Iris pigment epithelial cell (primary cell): ENCODE measurements around the gene TMEM80.

ENCODE experiments used
- DNase-seq: peaks from one replicate; pipeline ENCODE4 v3.0.0-alpha.2; 2011; ENCODE audit warnings: low read depth

Gene TMEM80

GRCh38 chr11:745428-745827 is 49.8 kb downstream of the TMEM80 start:
- DNase-seq = no peak

DNA sequence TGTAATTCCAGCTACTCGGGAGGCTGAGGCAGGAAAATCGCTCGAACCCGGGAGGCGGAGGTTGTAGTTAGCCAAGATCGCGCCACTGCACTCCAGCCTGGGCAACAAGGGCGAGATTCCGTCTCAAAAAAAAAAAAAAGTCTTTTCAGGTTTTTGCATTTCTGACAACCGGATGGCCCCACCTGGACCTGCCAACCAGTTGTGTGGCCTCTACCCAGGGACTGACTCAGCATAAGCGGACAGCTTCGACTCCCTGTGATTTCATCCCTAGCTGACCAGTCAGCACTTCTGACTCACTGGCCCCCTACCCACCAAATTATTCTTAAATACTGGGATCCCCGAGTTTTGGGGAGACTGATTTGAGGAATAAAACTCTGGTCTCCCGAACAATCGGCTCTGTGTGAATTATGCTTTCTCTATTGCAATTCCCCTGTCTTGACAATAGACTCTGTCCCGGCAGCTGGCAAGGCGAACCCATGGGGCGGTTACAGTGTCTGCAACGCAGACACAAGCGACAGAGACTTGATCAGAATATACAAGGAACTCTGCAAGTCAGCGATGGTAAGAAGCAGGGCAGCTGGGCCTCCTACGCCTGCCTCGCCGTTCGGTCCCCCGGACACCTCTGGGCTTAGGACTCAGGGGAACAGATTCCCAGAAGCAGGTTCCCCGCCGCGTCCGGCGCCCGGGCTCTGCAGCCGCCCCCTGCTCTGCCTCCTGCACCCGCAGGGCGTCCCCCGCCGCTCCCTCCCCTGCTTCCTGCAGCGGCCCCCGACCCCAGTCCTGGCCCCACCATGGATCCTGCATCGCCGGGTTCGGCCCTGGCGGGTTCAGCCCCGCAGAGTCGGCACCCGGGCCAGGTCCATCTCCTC is 50.9 kb downstream of the TMEM80 start:
- DNase-seq = peak; percentile 44

DNA sequence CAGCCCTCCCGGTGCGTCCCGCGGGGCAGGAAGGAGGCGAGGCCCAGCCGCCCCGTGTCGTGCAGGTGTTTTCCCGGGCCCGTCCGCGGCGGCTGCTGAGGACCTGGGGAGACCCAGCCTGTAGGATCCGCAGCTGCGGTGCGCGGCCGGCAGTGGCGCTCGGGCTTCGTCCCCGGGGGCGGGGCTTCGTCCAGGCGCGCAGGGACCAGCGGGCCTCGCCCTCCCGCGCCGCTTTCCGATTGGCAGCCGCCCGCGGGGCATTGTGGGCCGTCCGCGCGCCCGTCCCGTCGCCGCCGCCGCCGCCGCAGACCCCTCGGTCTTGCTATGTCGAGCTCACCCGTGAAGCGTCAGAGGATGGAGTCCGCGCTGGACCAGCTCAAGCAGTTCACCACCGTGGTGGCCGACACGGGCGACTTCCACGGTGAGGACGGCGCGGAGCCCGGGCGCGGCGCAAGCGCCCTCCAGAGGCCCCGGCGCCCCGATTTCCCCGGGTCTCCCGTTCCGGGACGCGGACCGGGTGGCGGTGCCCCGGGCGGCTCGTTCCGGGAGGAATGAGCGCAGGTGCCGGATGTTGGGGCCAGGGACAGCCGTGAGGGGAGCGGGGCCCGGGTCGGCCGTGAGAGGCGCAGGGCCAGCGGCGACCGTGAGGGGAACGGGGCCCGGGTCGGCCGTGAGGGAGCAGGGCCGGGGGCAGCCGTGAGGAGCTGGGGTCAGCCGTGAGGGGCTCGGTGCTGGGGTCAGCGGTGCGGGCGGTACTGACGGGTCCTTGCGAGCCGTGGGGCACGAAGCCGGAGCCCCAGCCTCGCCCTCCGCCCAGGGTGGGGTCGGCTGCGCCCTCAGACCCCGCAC is 51.8 kb downstream of the TMEM80 start, which contains the start of gene TALDO1:
Gene TALDO1 (plus strand): TSS at position 307 of the 849 bp plus-strand sequence. CDS start 18 bp downstream, at position 325.
- peak; percentile 87 for DNase-seq

GRCh38 chr11:748007-748359 is 52.4 kb downstream of the TMEM80 start:
- peak; percentile 45 for DNase-seq

- no peak for DNase-seq
Observed at GRCh38 chr11:749731-750130, 54.1 kb downstream of the TMEM80 start.
